ENCODE results near the gene APOBEC3A. TPM values are rescaled to one million over a fixed set of nuclear protein-coding genes. Genes with fewer than 3 reads are reported as not detected.

APOBEC3A gene
- total RNA-seq, 1 donor from 2014 or later: not detected

- Mint-ChIP-seq H3K27ac (ENCODE audit: unreplicated experiment) (no peak overlapping the region), H3K9me3 (ENCODE audit: low read depth) (no peaks in the 10 kb centered on the region), H3K36me3 (ENCODE audit: low read depth) (no peaks in the 10 kb centered on the region), H3K4me3 (ENCODE audit: unreplicated experiment) (no peak overlapping the region), H3K27me3 (ENCODE audit: low read depth) (peaks cover 18% of the 10 kb centered on the region), H3K4me1 (ENCODE audit: low read depth) (no peaks in the 10 kb centered on the region)
- peak; percentile 48 for DNase-seq (ENCODE audit: low spot score)
- TF ChIP-seq, protein P1, sequence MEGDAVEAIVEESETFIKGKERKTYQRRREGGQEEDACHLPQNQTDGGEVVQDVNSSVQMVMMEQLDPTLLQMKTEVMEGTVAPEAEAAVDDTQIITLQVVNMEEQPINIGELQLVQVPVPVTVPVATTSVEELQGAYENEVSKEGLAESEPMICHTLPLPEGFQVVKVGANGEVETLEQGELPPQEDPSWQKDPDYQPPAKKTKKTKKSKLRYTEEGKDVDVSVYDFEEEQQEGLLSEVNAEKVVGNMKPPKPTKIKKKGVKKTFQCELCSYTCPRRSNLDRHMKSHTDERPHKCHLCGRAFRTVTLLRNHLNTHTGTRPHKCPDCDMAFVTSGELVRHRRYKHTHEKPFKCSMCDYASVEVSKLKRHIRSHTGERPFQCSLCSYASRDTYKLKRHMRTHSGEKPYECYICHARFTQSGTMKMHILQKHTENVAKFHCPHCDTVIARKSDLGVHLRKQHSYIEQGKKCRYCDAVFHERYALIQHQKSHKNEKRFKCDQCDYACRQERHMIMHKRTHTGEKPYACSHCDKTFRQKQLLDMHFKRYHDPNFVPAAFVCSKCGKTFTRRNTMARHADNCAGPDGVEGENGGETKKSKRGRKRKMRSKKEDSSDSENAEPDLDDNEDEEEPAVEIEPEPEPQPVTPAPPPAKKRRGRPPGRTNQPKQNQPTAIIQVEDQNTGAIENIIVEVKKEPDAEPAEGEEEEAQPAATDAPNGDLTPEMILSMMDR (IDR thresholded peaks at IDR 0.05): no peak
These were observed 6.5 kb downstream of the APOBEC3A start for GRCh38 chr22:38963872-38964271.

DNA sequence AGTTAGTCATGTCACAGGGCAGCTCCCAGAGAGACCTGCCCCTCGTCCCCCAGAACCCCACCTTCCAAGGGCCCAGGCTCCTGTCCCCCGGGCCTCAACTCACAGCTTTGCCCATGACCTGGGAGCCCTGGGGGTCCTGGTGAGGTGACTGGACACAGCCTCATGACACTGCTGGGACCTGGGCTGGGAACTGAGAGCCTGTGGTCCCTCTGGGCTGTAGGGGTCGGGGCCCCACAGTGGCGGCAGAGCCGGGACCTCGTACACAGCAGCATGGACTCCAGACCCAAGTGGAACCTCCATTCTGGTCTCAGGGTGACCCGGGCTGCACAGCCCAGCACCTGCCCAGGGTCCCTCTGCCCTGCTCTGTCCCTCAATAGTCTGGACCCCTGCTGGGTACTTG lies 6.9 kb downstream of the APOBEC3A start:
- DNase-seq (ENCODE audit: low spot score): no peak
- Mint-ChIP-seq H3K4me1 (ENCODE audit: low read depth) (no peaks in the 10 kb centered on the region), H3K36me3 (ENCODE audit: low read depth) (no peaks in the 10 kb centered on the region), H3K27me3 (ENCODE audit: low read depth) (peaks cover 23% of the 10 kb centered on the region), H3K4me3 (ENCODE audit: unreplicated experiment) (no peak overlapping the region), H3K9me3 (ENCODE audit: low read depth) (no peaks in the 10 kb centered on the region), H3K27ac (ENCODE audit: unreplicated experiment) (no peak overlapping the region)
- TF ChIP-seq, protein P1 (IDR thresholded peaks at IDR 0.05): no peak

DNA sequence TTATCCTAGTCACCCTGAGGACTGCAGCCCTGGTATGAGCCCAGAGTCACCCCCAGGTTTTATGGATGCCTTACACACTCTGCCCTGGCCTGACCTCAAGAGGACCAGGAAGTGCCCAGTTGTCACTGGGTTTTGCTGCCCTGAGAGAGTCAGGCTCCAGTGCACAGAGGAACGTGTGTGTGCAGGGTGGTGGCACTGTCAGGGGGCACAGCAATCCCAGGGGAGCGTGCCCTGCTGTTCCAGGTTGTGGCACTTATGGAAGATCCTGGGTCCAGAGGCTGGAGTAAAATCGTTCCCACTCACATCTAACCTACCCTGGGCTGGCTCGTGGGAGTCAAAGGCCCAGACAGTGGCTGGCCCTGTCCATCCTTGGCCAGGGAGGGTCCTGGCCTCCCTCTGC lies 7.6 kb downstream of the APOBEC3A start:
- no peak overlapping the region for H3K27ac Mint-ChIP-seq (ENCODE audit: unreplicated experiment)
- DNase-seq (ENCODE audit: low spot score): peak; percentile 50
- no peaks in the 10 kb centered on the region for H3K4me1 Mint-ChIP-seq (ENCODE audit: low read depth)
- H3K36me3 Mint-ChIP-seq (ENCODE audit: low read depth): no peaks in the 10 kb centered on the region
- peaks cover 26% of the 10 kb centered on the region for H3K27me3 Mint-ChIP-seq (ENCODE audit: low read depth)
- H3K9me3 Mint-ChIP-seq (ENCODE audit: low read depth): no peaks in the 10 kb centered on the region
- H3K4me3 Mint-ChIP-seq (ENCODE audit: unreplicated experiment): no peak overlapping the region
- TF ChIP-seq, protein P1 (IDR thresholded peaks at IDR 0.05): no peak

- Mint-ChIP-seq H3K36me3 (ENCODE audit: low read depth) (peaks cover 2% of the 10 kb centered on the region), H3K4me3 (ENCODE audit: unreplicated experiment) (no peak overlapping the region), H3K27ac (ENCODE audit: unreplicated experiment) (no peak overlapping the region), H3K9me3 (ENCODE audit: low read depth) (no peaks in the 10 kb centered on the region), H3K4me1 (ENCODE audit: low read depth) (no peaks in the 10 kb centered on the region), H3K27me3 (ENCODE audit: low read depth) (peaks cover 34% of the 10 kb centered on the region)
- TF ChIP-seq, protein P1 (IDR thresholded peaks at IDR 0.05): no peak
- peak; percentile 73 for DNase-seq (ENCODE audit: low spot score)
These were observed 8.4 kb downstream of the APOBEC3A start for GRCh38 chr22:38965614-38966379.

GRCh38 chr22:38966380-38966702 lies 8.9 kb downstream of the APOBEC3A start:
- H3K27me3 Mint-ChIP-seq (ENCODE audit: low read depth): peaks cover 37% of the 10 kb centered on the region
- no peaks in the 10 kb centered on the region for H3K9me3 Mint-ChIP-seq (ENCODE audit: low read depth)
- no peak for DNase-seq (ENCODE audit: low spot score)

More at GRCh38 chr22:38966380-38966702, 8.9 kb downstream of the APOBEC3A start:
- Mint-ChIP-seq H3K27ac (ENCODE audit: unreplicated experiment) (no peak overlapping the region), H3K4me3 (ENCODE audit: unreplicated experiment) (no peak overlapping the region), H3K36me3 (ENCODE audit: low read depth) (peaks cover 2% of the 10 kb centered on the region), H3K4me1 (ENCODE audit: low read depth) (no peaks in the 10 kb centered on the region)
- TF ChIP-seq, protein P1 (IDR thresholded peaks at IDR 0.05): no peak
